ENCODE results near the gene GVQW3.

Gene GVQW3

DNA sequence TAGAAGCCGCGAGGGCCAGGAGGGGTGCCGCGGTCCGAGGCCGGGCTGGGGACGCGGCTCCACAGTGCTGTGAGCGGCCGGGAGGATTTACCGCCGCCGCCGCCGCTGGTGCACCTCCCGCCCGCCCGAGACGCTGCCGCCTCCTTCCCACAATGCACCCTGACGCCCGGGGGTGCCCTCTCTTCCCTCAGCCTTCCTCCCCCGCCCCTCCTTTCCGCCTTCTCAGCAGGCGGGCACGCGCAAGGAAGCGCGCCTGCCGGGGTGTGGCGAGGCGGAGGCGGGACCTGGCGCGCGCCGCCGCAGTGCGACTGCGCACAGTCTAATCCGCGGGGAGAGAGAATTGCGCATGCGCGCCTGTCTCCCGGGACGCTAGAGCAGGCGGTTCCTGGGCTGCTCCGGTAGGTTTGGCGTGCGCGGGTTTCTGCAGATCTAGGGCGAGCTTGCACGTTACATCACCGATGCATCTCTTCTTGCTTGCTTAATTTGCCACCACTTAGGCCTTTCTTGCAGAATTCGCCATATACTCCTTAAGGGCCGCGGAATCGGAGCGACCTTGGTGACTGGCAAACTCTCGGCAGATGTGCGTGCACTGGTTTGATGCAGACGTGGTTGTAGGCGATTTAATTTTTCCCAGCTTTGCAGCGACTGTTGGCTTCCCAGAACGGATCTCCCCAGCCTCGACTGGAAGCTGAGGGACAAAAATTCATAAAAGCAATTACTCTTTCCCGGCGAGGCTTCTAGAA lies at the start of gene GVQW3, which contains the start of gene THAP12:
Gene GVQW3 (plus strand): TSS at position 347 of the 743 bp plus-strand sequence. CDS start 506 bp downstream, outside the sequence.
Gene THAP12 (minus strand): TSS at position 156 of the 743 bp plus-strand sequence. CDS start 296 bp downstream, outside the sequence.
- peak; percentile 23 for FAIRE-seq

DNA sequence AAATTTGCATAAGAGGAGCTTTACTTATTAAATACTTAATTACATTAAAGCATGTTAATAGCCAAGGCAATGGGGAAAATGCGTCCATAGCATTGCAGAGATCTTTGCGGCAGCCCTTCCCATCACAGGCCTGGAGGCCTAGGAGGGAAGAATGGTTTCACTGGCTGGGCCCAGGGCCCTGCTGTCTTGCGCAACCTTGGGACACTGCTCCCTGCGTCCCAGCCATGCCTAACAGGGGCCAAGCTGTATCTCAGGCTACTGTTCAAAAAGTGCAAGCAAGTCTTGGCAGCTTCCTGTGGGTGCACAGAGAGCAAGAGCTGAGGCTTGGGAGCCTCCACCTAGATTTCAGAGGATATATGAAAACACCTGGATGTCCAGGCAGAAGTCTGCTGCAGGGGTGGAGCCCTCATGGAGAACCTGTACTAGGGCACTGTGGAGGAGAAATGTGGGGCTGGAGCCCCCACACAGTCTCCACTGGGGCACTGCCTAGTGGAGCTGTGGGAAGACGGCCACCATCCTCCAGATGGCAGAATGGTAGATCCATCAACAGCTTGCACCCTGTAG lies 46.2 kb upstream of the GVQW3 start:
- FAIRE-seq: no peak

DNA sequence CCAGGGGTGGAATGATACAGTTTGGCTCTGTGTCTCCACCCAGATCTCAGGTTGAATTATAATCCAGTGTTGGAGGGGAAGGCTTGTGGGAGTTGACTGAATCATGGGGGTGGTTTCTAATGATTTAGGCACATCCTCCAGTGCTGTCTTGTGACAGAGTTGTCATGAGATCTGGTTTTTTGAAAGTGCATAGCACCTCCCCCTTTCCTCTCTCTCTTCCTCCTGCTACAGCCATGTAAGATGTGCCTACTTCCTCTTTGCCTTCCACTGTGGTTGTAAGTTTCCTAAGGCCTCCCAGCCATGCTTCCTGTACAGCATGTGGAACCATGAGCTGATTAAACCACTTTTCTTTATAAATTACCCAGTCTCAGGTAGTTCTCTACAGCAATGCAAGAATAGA lies 45.3 kb upstream of the GVQW3 start:
- FAIRE-seq: no peak

DNA sequence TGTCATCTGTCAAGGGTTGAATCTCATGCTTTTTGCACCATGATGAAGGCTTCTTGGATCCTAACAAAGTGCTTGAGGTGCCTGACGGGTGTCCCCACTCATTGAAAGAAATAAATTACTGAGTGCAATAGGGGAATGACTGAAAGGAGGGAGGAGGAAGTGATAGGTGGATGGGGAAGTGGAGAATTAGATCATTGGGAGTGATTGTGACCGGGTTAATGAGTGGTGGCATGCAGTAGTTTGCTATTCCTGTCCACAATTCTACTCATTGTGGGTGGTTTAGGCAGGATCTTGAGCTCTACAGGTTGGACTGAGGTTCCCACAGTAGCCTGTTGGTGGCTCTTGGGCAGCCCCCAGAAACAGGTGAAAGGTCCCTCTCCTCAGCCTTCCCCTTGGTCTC lies 44.5 kb upstream of the GVQW3 start:
- FAIRE-seq: no peak

DNA sequence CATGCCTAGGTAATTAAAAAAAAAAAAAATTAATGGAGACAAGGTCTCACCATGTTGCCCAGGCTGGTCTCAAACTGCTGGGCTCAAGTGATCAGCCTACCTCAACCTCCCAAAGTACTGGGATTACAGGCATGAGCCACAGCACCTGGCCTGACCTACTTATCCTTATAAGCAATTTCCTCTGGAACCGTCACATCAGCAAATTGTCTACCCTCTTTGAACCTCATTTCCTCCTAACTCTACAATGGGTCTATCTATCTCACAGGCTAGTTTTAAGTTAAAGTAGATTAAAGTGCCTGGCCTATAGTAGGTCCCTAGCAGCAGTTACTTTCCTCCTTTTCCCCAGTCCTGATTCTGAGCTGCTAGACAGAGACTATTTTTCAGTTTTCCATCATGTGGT lies 43.7 kb upstream of the GVQW3 start:
- FAIRE-seq: no peak

DNA sequence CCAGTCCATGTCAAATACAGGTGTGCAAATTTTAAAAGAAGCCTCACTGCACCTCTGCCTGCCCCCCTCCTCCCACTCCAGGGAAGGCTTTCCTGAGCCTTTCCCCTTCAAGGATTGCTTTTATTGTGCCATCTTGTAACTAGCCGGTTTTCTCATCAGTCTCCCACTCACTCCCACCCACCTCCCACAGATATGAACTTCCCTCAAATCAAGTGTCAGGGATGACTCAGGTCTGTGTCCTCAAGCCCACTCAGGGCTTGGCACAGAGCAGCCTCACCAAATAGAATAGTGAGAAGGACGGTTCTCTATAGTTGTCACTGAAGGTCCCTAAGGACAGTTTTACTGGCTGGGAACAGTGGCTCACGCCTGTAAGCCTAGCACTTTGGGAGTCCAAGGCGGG lies 43.2 kb upstream of the GVQW3 start:
- no peak for FAIRE-seq

DNA sequence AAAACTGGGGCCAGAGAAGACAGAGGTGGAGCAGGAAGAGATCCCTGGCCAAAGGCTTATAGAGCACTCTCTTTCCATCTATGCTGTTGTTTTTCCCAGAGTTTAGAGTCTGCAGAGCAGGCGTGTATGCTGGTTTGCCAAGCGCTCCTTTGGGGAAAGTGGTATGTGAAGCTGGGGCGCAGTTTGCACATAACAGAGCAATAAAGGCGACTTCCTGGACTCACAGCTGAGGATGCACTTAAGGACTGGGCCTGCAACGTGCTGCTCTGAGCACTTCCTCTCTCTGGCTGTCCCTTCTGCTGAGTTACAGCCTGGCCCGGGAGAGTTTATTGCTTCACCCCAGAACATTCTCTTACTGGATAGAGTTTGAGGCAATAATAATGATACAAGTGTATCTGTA lies 41.9 kb upstream of the GVQW3 start:
- no peak for FAIRE-seq

DNA sequence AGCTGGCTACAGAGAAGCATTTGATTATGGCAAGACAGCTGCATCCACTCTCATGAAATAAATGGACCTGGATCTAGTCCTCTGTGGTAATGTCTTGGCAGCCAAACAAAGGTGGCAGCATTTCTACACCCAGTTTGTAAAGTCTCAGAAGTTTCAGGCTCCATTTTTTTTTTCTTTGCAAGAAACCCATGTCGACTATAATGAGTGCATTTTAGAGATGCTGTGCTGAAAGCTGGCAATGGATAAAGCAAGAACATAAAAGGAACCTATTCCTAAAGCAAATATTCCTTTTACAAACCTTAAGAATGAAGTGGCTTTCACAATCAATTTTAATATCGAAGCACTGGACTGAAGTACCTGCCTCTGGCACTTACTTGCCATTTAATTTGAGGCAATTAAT lies 33.7 kb upstream of the GVQW3 start:
- FAIRE-seq: no peak

DNA sequence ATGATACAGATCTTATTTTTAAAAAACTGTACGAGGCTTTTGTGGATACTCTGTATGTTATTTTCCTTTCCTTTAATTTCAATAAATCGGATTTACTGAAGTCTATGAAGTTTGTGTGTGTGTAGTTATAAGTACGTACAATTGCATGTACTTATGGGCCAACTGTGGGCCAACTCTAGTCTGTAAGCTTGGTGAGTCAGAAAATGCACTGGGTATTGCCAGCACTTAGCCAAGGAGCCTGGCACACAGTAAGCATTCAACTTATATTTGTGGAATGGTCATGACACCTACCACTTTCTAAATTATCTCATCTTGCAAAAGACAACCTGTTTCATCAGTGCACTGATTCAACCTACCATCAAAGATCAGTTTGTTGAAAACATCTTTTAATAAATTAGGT lies 32.8 kb upstream of the GVQW3 start:
- no peak for FAIRE-seq

DNA sequence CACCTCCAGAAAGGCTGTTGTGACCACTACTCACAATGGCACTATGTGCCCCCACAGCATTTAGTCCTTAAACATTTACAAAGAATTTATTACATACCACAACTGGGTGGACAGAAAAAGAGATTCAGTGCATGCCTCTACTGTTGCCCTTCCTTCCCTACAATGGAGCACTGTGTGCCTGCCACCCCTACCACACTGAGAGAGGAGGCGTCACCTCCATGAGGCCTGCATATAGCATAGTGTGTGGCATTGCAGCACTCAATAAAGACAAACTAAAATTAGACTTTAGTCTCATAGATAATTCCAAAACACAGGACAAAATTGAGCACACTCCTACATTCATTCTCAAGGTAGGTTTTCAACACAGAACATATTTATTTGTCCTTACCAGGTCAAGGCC lies 26.0 kb upstream of the GVQW3 start:
- FAIRE-seq: no peak

DNA sequence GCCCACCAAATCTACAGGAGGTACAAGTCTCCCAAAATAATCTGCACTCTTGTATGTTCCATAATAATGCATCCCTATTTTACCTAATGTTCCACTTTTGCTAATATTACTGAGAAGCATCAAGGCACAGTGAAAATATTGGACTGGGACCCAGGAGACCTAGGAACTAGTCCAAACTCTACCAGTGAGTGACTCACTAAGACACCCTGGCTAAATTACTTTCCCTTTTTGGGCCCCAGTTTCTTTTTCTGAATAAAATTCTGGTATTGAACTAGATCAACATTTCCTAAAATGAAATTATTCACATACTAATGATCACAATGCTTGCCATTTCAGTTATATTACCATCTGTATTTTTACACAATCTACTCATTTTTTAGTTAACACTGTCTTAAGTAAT lies 19.7 kb upstream of the GVQW3 start:
- FAIRE-seq: no peak

DNA sequence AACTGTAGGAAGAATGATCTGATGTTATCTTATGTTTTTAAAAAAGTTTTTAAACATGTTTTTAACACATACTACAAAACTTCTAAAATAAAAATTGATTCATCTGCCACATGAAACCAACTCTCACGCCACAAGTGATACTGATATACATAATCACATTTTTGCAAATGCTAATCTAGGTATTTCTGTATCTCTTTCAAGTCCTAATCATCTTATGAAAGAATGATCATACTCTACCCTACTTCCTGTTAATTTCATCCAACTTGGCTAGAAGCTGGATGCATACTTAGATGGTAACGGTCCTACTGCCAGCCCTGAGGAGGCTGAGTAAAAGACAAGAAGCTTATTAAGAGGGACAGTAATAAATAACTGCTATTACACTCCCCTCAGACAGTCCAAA lies 19.3 kb upstream of the GVQW3 start:
- FAIRE-seq: no peak

DNA sequence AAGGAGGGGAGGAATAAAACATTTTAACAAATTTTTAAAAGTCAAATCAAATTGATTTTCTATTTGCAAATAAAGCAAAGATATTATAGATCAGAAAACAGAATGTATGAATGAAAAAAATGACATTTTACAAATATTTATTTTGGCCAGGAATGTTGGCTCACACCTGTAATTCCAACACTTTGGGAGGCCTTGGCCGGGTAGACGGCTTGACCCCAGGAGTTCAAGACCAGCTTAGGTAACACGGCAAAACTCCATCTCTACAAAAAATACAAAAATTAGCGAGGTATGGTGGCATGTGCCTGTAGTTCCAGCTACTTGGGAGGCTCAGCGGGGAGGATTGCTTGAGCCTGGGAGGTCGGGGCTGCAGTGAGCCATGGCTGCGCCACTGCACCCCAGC lies 18.4 kb upstream of the GVQW3 start:
- FAIRE-seq: no peak

DNA sequence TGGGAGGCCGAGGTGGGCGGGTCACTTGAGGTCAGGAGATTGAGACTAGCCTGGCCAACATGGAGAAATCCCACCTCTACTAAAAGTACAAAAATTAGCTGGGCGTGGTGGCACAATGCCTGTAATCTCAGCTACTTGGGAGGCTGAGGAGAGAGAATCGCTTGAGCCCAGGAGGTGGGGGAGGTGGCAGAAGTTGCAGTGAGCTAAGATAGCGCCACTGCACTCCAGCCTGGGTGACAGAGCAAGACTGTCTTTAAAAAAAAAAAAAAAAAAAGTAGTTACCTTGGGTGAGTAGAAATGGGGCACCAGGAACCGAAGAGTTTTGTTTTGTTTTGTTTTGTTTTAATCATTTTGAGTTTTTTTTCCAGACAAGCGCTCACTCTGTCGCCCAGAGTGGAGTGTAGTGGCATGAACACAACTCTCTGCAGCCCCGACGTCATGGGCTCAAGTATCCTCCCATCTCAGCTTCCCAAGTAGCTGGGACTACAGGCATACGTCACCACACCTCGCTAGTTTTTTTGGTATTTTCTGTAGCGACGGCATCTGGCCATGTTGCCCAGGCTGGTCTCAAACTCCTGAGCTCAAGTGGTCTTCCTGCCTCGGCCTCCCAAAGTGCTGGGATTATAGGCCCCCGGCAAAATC lies 16.0 kb upstream of the GVQW3 start:
- FAIRE-seq: no peak

DNA sequence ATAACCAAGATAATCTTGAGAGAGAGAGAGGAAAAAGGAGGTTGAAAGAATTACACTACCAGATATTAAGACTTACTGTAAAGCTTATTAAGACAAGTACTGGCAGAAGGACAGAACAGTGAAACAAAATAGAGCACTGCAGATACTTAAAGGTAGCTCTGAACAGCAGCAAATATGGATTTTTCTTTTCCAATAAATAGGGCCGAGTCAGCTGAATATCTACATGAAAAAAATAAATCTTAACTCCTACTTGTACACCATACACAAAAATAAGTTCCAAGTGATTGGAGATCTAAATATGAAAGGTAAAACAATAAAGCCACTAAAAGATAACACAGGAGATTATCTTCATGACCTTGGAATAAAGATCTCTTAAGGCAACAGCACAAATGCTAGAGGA lies 12.6 kb upstream of the GVQW3 start:
- FAIRE-seq: no peak

DNA sequence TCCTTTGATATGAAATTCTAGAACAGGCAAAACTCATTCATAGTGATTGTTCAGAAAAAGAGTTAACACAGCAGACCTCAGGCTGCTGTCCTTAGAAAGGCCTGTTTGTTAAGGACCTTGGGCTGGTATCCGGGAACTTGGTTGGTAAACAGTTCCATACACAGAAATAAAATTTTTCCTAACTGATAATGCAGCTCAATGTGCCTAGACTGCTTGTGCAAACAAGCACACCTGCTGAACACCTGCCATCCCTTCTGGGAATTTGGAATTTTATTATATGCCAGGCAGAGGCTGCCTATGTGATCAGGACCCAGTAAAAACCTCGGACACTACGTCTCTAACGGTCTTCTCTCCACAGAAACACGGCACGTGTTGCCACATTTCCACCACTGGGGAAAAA lies 11.7 kb upstream of the GVQW3 start:
- FAIRE-seq: no peak

DNA sequence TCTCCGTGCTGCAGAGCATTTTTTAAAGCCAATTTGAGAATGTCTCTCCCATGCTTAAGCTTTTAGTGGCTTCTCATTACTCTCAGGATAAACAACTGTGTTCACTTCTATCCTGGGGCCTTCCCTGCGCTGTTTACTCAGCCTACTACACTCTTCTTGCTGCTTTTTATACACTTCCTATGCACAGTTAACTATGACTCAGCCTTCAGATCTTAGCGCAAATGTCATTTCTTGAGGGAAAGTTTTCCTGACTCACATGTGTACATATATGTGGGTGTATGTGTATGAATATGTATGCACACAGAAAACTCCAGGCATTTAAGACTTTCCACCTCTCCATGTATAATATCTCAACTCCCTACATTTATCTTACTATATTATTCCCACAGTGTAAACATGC lies 10.0 kb upstream of the GVQW3 start:
- FAIRE-seq: no peak

DNA sequence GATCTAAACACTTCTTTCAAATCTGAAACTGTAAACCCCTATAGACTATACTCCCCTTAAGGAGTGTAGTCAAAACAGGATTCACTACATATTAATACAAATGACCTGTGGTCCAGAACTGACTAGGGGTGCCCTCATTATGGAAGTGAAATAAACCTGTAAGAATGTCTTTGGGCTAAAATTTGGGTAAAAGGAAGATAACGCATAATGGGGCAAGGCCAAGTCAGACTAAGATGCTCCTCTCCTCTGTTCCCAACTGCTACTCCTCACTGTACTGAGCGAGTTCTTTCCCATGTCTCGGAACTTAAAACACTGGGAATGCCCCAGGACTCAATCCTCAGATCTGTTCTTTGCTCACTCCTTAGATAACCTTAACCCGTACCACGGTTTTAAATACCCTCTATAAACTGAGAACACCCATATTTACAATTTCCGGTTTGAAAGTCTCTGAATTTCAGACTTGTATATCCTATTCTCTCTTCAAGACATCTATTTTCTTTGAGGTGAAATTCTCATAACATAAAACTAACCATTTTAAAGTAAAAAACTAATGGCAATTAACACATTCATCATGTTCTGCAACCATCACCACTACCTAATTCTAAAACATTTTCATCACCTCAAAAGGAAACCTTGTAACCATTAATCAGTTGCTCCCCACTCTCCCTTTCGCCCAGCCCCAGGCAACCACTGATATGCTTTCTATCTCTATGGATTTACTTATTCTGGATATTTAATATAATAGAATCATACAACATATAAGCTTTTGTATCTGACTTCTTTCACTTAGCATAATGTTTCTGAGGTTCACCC lies 4.2 kb upstream of the GVQW3 start:
- FAIRE-seq: no peak

DNA sequence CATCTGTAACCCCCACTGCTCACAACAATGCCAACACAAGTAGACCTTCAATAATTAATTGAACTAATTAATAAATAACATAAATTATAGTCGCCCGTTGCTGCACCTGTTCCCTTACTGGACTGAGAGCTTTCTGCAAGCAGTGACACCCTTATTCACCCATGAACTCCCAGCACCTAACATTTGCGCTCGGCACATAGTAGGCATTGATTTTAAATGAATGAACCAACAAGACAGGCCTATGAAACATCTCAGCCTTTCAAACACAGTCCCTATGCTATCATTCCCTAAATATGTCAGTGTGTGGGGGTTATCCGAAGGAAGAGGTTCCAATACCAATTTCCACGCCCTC lies 1.3 kb upstream of the GVQW3 start:
- no peak for FAIRE-seq

DNA sequence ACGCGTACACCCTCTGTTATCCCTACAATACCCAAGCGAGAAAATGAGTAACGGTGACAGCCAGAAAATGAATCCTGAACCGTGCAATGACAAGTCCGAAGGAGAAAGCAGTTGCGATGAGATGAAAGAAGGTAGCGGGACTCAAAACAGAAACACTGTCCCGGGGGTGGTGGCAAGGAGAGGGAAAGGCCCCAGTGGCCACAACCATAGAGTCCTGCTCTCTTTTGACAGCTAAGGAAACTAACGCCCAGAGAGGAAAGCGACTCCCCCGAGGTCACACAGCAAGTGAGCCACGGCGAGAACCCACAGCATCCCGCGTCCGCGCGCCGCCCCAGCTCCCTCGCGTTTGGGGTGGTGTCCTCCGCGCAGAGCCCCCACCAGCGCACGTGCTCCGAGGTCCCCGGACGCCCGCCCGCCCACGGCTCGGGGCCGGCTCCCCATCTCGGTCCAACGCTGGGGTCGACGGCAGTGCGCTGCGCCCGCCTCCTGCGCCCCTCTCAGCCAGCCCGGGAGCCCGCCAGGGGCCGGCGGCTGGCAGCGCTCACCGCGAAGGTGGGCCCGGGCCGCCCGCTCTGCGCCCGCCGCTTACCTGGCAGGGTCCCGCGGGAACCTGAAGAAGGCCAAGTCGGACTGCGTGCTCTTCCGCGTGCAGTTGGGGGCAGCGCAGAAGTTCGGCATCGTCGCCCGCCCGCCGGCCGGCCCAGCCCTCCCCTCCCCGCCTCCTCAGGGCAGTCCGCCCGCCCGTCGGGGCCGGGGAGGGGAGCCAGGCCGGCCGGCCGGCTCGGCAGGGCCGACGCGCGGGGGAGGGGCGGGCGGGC lies 755 bp upstream of the GVQW3 start:
- no peak for FAIRE-seq

DNA sequence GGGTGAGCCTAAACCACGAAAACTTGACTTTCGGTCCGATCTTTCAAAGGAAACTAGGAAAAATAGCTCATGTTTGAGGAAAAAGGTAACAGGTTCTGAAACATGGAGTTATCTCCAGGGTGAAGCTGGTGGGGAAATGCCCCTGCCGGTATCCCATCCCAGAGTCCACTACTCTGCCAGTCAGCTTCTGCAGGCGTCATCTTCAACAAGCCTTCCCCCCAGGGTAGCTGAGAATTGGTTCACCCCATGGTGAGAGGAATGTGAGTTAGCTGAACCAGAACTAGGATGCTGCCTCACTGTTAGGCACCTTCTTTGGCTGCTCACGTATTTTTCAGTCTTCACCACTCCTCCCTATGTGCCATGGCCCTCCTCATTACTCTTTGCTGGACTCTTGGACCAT lies 1.1 kb downstream of the GVQW3 start:
- no peak for FAIRE-seq

DNA sequence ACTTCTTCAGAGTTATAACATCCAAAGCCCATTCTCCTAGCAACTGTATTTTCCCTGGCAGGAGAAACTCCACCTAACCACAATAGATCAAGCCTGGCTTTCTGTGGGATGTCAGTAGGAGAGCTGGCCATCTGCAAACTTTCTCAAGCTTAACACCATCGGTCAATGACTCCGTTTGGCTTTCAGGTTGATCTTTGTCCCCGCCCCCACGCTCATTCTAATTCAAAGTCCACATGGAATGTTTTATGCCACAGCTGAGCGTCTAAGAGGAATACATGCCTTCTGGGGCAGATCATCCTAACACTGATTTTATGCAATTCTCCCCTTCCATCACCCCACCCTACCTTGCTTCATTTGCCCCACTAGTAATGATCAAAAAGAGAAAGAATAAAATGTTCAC lies 4.8 kb downstream of the GVQW3 start:
- FAIRE-seq: no peak

DNA sequence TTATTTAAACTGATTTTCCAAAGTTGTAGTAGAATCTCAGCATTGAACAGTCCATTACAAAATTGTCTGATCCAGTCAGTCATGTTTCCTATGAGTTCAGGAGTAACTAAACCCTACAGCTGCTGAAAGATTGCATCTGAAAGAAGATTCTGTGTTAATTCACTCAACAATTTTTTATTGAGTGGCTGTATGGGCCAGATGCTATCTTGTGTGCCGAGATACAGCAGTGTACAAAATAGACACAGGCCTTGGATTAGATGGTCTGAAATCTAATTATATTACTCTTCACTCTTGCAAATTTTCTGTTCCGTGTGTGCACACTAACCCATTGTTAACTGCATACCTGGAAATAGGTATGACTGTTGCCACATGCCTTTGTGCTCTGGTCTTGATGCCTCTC lies 7.3 kb downstream of the GVQW3 start:
- FAIRE-seq: no peak
